Measurements from ENCODE around the gene SAMD10. TPM values are rescaled to one million over a fixed set of nuclear protein-coding genes. Genes with fewer than 3 reads are reported as not detected.

SAMD10 gene
- total and polyA plus RNA-seq, 2 of the 8 experiments (the other 6 are each of a cell fraction or from before 2014, with no cell fraction given): 3.0 to 5.2 TPM

DNA sequence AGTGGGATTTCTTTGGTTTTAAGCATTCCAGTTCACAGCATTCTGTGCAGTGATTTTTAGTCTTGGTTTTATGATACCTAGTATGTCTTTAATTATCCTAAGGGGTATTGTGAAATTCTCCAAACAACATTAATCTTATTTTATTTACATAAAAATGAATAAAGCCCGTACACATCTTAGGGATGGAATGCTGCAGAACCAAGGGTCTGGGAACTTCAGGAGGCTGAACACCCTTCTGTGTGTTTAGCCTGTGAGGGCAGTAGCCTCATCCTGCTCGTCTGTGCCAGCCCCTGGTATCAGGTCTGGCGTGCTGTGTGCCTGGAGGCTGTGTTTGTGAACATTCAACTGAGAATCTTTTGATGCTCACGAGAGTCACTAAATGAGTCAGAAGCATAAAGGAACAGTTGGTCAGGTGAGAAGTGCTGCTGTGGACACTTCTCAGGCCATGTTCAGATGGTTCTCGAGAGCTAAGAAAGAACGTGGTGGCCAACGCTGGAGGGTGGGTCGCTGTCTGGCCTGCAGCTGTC lies 31.3 kb upstream of the SAMD10 start:
- Histone ChIP-seq H3K27ac (ENCODE audit: low read depth, low read length) (no peak overlapping the region), H3K79me1 (ENCODE audit: low read depth, low read length) (peaks cover 5% of the 10 kb centered on the region; the same call in 1 of the 2 replicates), H3K23me2 (ENCODE audit: low read depth, low read length) (no peaks in the 10 kb centered on the region), H4K5ac (ENCODE audit: insufficient read length, low read depth, low read length) (no peak overlapping the region), H2BK5ac (ENCODE audit: low read depth, low read length) (no peak overlapping the region), H3K56ac (replicated peaks; ENCODE audit: insufficient read length, low read depth, low read length) (no peak overlapping the region), H3K27me3 (replicated peaks in 1 of 4; ENCODE audit: control insufficient read depth in 3 of 4, extremely low read depth in 1 of 4, insufficient read depth in 3 of 4, low read length in 3 of 4) (no peaks in the 10 kb centered on the region), H3K18ac (ENCODE audit: extremely low read depth, low read length) (no peak overlapping the region), H3K14ac (ENCODE audit: insufficient read length) (no peak overlapping the region), H3K79me2 (ENCODE audit: control insufficient read depth in 1 of 2, insufficient read depth in 2 of 2, low read length in 2 of 2) (peaks cover 0 to 5% of the 10 kb centered on the region in 2 experiments; a peak in 2 of 4 replicates), H3K4me1 (replicated peaks in 1 of 4; ENCODE audit: control insufficient read depth in 3 of 4, insufficient read depth in 4 of 4, low read length in 3 of 4) (no peaks in the 10 kb centered on the region), H3K4me2 (ENCODE audit: insufficient read depth in 1 of 2, low read depth in 2 of 2, low read length in 2 of 2) (no peak overlapping the region), H3K4ac (replicated peaks; ENCODE audit: insufficient read length, low read depth, low read length) (no peak overlapping the region), H2BK120ac (replicated peaks; ENCODE audit: low read depth, low read length) (no peak overlapping the region), H3K9me3 (ENCODE audit: insufficient read depth in 2 of 2, low read depth in 1 of 2, low read length in 1 of 2) (no peaks in the 10 kb centered on the region), H3K36me3 (ENCODE audit: control insufficient read depth in 2 of 4, insufficient read depth in 4 of 4, low read length in 3 of 4) (peaks cover 14 to 40% (median 27%) of the 10 kb centered on the region in 4 experiments; a peak in 7 of 8 replicates), H2BK15ac (ENCODE audit: low read length) (no peak overlapping the region), H3K9ac (replicated peaks in 1 of 4; ENCODE audit: extremely low read depth in 1 of 4, low read depth in 3 of 4, low read length in 3 of 4) (no peak overlapping the region), H4K91ac (replicated peaks; ENCODE audit: insufficient read length, low read length) (no peak overlapping the region), H2AFZ (ENCODE audit: low read length) (no peak overlapping the region), H4K8ac (ENCODE audit: extremely low read depth, insufficient read depth, low read length) (no peak overlapping the region), H2AK5ac (ENCODE audit: low read depth, low read length) (no peak overlapping the region), H2BK20ac (ENCODE audit: low read length) (no peak overlapping the region), H4K20me1 (replicated peaks in 1 of 2; ENCODE audit: control insufficient read depth in 1 of 2, insufficient read depth in 2 of 2, low read length in 2 of 2) (peaks cover 4 to 8% of the 10 kb centered on the region in 2 experiments), H3K4me3 (ENCODE audit: extremely low read depth in 1 of 4, insufficient read depth in 2 of 4, low read depth in 3 of 4, low read length in 4 of 4) (no peak overlapping the region), H2BK12ac (ENCODE audit: low read depth, low read length) (no peak overlapping the region), H3K23ac (ENCODE audit: insufficient read length) (no peak overlapping the region)
- CTCF ChIA-PET (ENCODE audit: partially characterized antibody): interaction anchor here (0.7 to 1.0 kb wide), 3 partner anchors 9 to 59 kb away, joined by 3 to 4 read pairs (median 3); no protein-coding TSS in a partner anchor
- POLR2A ChIA-PET (ENCODE audit: partially characterized antibody): interaction anchor here (0.6 to 1.1 kb wide), 3 partner anchors 8 to 37 kb away, joined by 3 to 5 read pairs (median 3); no protein-coding TSS in a partner anchor
- DNase-seq (ENCODE audit: low read depth in 1 of 2, low spot score in 2 of 2) (no peak), FAIRE-seq (no peak)
- 92% methylated on average over 8 of the region's 8 CpGs; no CpG with 5 or more reads in 1 of the 2 experiments for WGBS, 2 experiments (ENCODE audit: extremely low coverage in 1 of 2, insufficient coverage in 1 of 2, insufficient read length in 1 of 2, insufficient replicate concordance in 2 of 2, low coverage in 1 of 2, low lambda C conversion rate in 2 of 2, missing lambda C conversion rate in 1 of 2)
- no peak for TF ChIP-seq TBP (IDR thresholded peaks at IDR 0.05; ENCODE audit: low read depth, low read length)
- TF ChIP-seq TEAD4 (IDR thresholded peaks at IDR 0.05; ENCODE audit: low read depth, low read length): no peak
- TF ChIP-seq SP4 (IDR thresholded peaks at IDR 0.05; ENCODE audit: low read length): no peak
- TF ChIP-seq CTBP2 (IDR thresholded peaks at IDR 0.05; ENCODE audit: borderline replicate concordance, insufficient read depth, insufficient read length, low read length): no peak
- TF ChIP-seq TAF7 (optimal IDR thresholded peaks at IDR 0.05; ENCODE audit: borderline replicate concordance, low read depth, low read length): no peak
- no peak for TF ChIP-seq JUND (IDR thresholded peaks at IDR 0.05; ENCODE audit: low read length)
- no peak for TF ChIP-seq TCF12 (IDR thresholded peaks at IDR 0.05; ENCODE audit: low read depth, low read length)
- TF ChIP-seq CREB1 (IDR thresholded peaks at IDR 0.05): no peak
- no peak for TF ChIP-seq EP300 (IDR thresholded peaks at IDR 0.05; ENCODE audit: borderline replicate concordance in 1 of 2, low read depth in 2 of 2, low read length in 2 of 2)
- TF ChIP-seq SRF (IDR thresholded peaks at IDR 0.05; ENCODE audit: low read depth, low read length): no peak
- no peak for TF ChIP-seq NANOG (IDR thresholded peaks at IDR 0.05; ENCODE audit: insufficient read depth, low read depth, low read length, poor library complexity, severe bottlenecking)
- TF ChIP-seq, protein P1, sequence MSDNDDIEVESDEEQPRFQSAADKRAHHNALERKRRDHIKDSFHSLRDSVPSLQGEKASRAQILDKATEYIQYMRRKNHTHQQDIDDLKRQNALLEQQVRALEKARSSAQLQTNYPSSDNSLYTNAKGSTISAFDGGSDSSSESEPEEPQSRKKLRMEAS (IDR thresholded peaks at IDR 0.05): no peak
- no peak for TF ChIP-seq RAD21 (IDR thresholded peaks at IDR 0.05 in 1 of 2, conservative IDR thresholded peaks at IDR 0.05 in 1 of 2; ENCODE audit: low read depth in 2 of 2, low read length in 2 of 2)

All from H1 (cell line).